Activated naive CD4-positive, alpha-beta T cell treated with anti-CD3 and anti-CD28 coated beads, Interleukin-2, amount 10 ng/mL, durations not matched to agents 7 days and 5 days (primary cell): ENCODE data around the gene RERE.

Experiments
- CTCF ChIA-PET: fragments of 350-600 bp; sonication (Branson Sonifier 250); formaldehyde crosslinking; loops from one replicate; lab custom pipeline; 2021; ENCODE audit warnings: antibody characterized with exemption; lab: Charles Lee
- DNase-seq: peaks from one replicate; pipeline ENCODE4 v3.0.0-alpha.2; 2020
- H3K27ac Mint-ChIP-seq: one replicate; pipeline ENCODE4 v1.8.0; 2021; ENCODE audit warnings: mild to moderate bottlenecking, moderate library complexity, mixed read lengths
- H3K27me3 Mint-ChIP-seq: one replicate; pipeline ENCODE4 v1.8.0; 2021; ENCODE audit warnings: mild to moderate bottlenecking, mixed read lengths
- H3K36me3 Mint-ChIP-seq: one replicate; pipeline ENCODE4 v1.8.0; 2021; ENCODE audit warnings: mixed read lengths
- H3K4me1 Mint-ChIP-seq: one replicate; pipeline ENCODE4 v1.8.0; 2021; ENCODE audit warnings: mixed read lengths
- H3K4me3 Mint-ChIP-seq: one replicate; pipeline ENCODE4 v1.8.0; 2021; ENCODE audit warnings: mild to moderate bottlenecking, moderate library complexity, mixed read lengths
- H3K9me3 Mint-ChIP-seq: one replicate; pipeline ENCODE4 v1.8.0; 2021; ENCODE audit warnings: mixed read lengths

Gene RERE

GRCh38 chr1:8671306-8671917 is 146.0 kb downstream of the RERE start:
- CTCF ChIA-PET = interaction anchor here (0.7 to 6.4 kb wide), 20 partner anchors 9 to 247 kb away, joined by 3 to 102 read pairs (median 5); no protein-coding TSS in a partner anchor
- H3K4me1 Mint-ChIP-seq = peaks cover 39% of the 10 kb centered on the region
- no peaks in the 10 kb centered on the region for H3K9me3 Mint-ChIP-seq
- no peak overlapping the region for H3K27ac Mint-ChIP-seq
- peaks cover 3% of the 10 kb centered on the region for H3K36me3 Mint-ChIP-seq
- peak; percentile 32 for DNase-seq
- H3K27me3 Mint-ChIP-seq = no peaks in the 10 kb centered on the region
- no peak overlapping the region for H3K4me3 Mint-ChIP-seq

- H3K27me3 Mint-ChIP-seq = no peaks in the 10 kb centered on the region
- no peak overlapping the region for H3K4me3 Mint-ChIP-seq
- CTCF ChIA-PET = interaction anchor here (1.0 to 6.4 kb wide), 13 partner anchors 8 to 109 kb away, joined by 4 to 102 read pairs (median 5); no protein-coding TSS in a partner anchor
- peaks cover 3% of the 10 kb centered on the region for H3K36me3 Mint-ChIP-seq
- H3K27ac Mint-ChIP-seq = no peak overlapping the region
- DNase-seq = no peak
- peaks cover 39% of the 10 kb centered on the region for H3K4me1 Mint-ChIP-seq
- no peaks in the 10 kb centered on the region for H3K9me3 Mint-ChIP-seq
These were observed 147.0 kb downstream of the RERE start for GRCh38 chr1:8670371-8670818.

GRCh38 chr1:8669606-8670335 is 147.7 kb downstream of the RERE start:
- CTCF ChIA-PET = interaction anchor here (0.6 to 6.4 kb wide), 12 partner anchors 18 to 108 kb away, joined by 3 to 102 read pairs (median 5); no protein-coding TSS in a partner anchor
- DNase-seq = no peak
- H3K27ac Mint-ChIP-seq = peak overlapping the region; percentile 60
- H3K4me1 Mint-ChIP-seq = peaks cover 39% of the 10 kb centered on the region
- H3K4me3 Mint-ChIP-seq = no peak overlapping the region
- no peaks in the 10 kb centered on the region for H3K27me3 Mint-ChIP-seq
- no peaks in the 10 kb centered on the region for H3K9me3 Mint-ChIP-seq
- peaks cover 3% of the 10 kb centered on the region for H3K36me3 Mint-ChIP-seq

- no peak overlapping the region for H3K27ac Mint-ChIP-seq
- DNase-seq = no peak
- H3K27me3 Mint-ChIP-seq = no peaks in the 10 kb centered on the region
- no peaks in the 10 kb centered on the region for H3K9me3 Mint-ChIP-seq
- no peak overlapping the region for H3K4me3 Mint-ChIP-seq
- H3K4me1 Mint-ChIP-seq = peaks cover 39% of the 10 kb centered on the region
- no peaks in the 10 kb centered on the region for H3K36me3 Mint-ChIP-seq
- CTCF ChIA-PET = no interaction called here
These were observed 149.4 kb downstream of the RERE start for GRCh38 chr1:8667869-8668594.

- Mint-ChIP-seq H3K4me1 (peaks cover 30% of the 10 kb centered on the region), H3K4me3 (no peak overlapping the region), H3K27me3 (no peaks in the 10 kb centered on the region), H3K36me3 (peaks cover 2% of the 10 kb centered on the region), H3K9me3 (no peaks in the 10 kb centered on the region), H3K27ac (no peak overlapping the region)
- CTCF ChIA-PET = interaction anchor here (0.8 to 1.3 kb wide), 3 partner anchors 22 to 182 kb away, joined by 3 to 4 read pairs (median 3); no protein-coding TSS in a partner anchor
- DNase-seq = no peak
These were observed 150.9 kb downstream of the RERE start for GRCh38 chr1:8666389-8667167.

GRCh38 chr1:8665833-8666232 is 151.6 kb downstream of the RERE start:
- Mint-ChIP-seq H3K27me3 (no peaks in the 10 kb centered on the region), H3K4me3 (no peak overlapping the region), H3K4me1 (peaks cover 23% of the 10 kb centered on the region), H3K9me3 (no peaks in the 10 kb centered on the region), H3K27ac (no peak overlapping the region), H3K36me3 (peaks cover 2% of the 10 kb centered on the region)
- DNase-seq = no peak
- CTCF ChIA-PET = interaction anchor here (0.8 to 1.3 kb wide), 2 partner anchors 21 to 183 kb away, joined by 3 to 4 read pairs; no protein-coding TSS in a partner anchor

- no peak overlapping the region for H3K4me3 Mint-ChIP-seq
- H3K9me3 Mint-ChIP-seq = no peaks in the 10 kb centered on the region
- H3K27me3 Mint-ChIP-seq = no peaks in the 10 kb centered on the region
- peaks cover 13% of the 10 kb centered on the region for H3K4me1 Mint-ChIP-seq
- no peak overlapping the region for H3K27ac Mint-ChIP-seq
- H3K36me3 Mint-ChIP-seq = peaks cover 2% of the 10 kb centered on the region
- DNase-seq = no peak
- CTCF ChIA-PET = interaction anchor here (0.7 kb wide), 1 partner anchor 15 kb away, joined by 3 read pairs; no protein-coding TSS in a partner anchor
These were observed 152.6 kb downstream of the RERE start for GRCh38 chr1:8664887-8665286.

- peak; percentile 49 for DNase-seq
- CTCF ChIA-PET = no interaction called here
- no peaks in the 10 kb centered on the region for H3K9me3 Mint-ChIP-seq
- peaks cover 8% of the 10 kb centered on the region for H3K4me1 Mint-ChIP-seq
- no peak overlapping the region for H3K27ac Mint-ChIP-seq
- no peaks in the 10 kb centered on the region for H3K27me3 Mint-ChIP-seq
- H3K36me3 Mint-ChIP-seq = peaks cover 4% of the 10 kb centered on the region
- H3K4me3 Mint-ChIP-seq = no peak overlapping the region
These were observed 153.5 kb downstream of the RERE start for GRCh38 chr1:8663915-8664329.

- no peak overlapping the region for H3K4me3 Mint-ChIP-seq
- H3K27ac Mint-ChIP-seq = no peak overlapping the region
- CTCF ChIA-PET = no interaction called here
- no peak for DNase-seq
- no peaks in the 10 kb centered on the region for H3K9me3 Mint-ChIP-seq
- peaks cover 3% of the 10 kb centered on the region for H3K4me1 Mint-ChIP-seq
- peaks cover 5% of the 10 kb centered on the region for H3K36me3 Mint-ChIP-seq
- H3K27me3 Mint-ChIP-seq = no peaks in the 10 kb centered on the region
These were observed 154.2 kb downstream of the RERE start for GRCh38 chr1:8663090-8663802.

GRCh38 chr1:8662380-8663072 is 154.9 kb downstream of the RERE start:
- no peak overlapping the region for H3K4me3 Mint-ChIP-seq

GRCh38 chr1:8661185-8662110 is 156.0 kb downstream of the RERE start:
- H3K27me3 Mint-ChIP-seq = no peaks in the 10 kb centered on the region

More at GRCh38 chr1:8662380-8663072, 154.9 kb downstream of the RERE start:
- Mint-ChIP-seq H3K9me3 (no peaks in the 10 kb centered on the region), H3K27ac (no peak overlapping the region), H3K4me1 (peaks cover 3% of the 10 kb centered on the region), H3K27me3 (no peaks in the 10 kb centered on the region), H3K36me3 (peaks cover 8% of the 10 kb centered on the region)
- no peak for DNase-seq
- CTCF ChIA-PET = interaction anchor here (1.0 to 1.1 kb wide), 2 partner anchors 9 to 17 kb away, joined by 3 to 6 read pairs; no protein-coding TSS in a partner anchor

More at GRCh38 chr1:8661185-8662110, 156.0 kb downstream of the RERE start:
- CTCF ChIA-PET = interaction anchor here (1.0 to 2.3 kb wide), 3 partner anchors 10 to 65 kb away, joined by 3 to 6 read pairs (median 6); no protein-coding TSS in a partner anchor
- Mint-ChIP-seq H3K9me3 (no peaks in the 10 kb centered on the region), H3K4me3 (no peak overlapping the region), H3K36me3 (peaks cover 8% of the 10 kb centered on the region), H3K27ac (no peak overlapping the region), H3K4me1 (peaks cover 3% of the 10 kb centered on the region)
- no peak for DNase-seq
